GM23338 (cell line): ENCODE measurements around the gene RIPOR3. TPM values are rescaled to one million over a fixed set of nuclear protein-coding genes. Genes with fewer than 3 reads are reported as not detected.

Experiments
- ATAC-seq: fragments of 200-7000 bp; cut with Tn5 transposase; 3 replicates; pipeline ENCODE4 v1.9.1; 2020
- DNase-seq: peaks from one replicate; pipeline ENCODE4 v3.0.0-alpha.2; 2015; ENCODE audit warnings: low spot score
- H2AFZ ChIP-seq: fragments of 200-600 bp; sonication (generic); 2 replicates; pipeline ENCODE4 v1.8.0; 2016; ENCODE audit warnings: antibody characterized with exemption, mild to moderate bottlenecking, moderate library complexity
- H3F3A ChIP-seq: fragments of 200-600 bp; sonication (generic); replicated peaks from 2 replicates; pipeline ENCODE4 v1.8.0; 2017; ENCODE audit warnings: antibody characterized with exemption, mixed run types, low read depth
- H3K27ac ChIP-seq: fragments of 200-600 bp; sonication (generic); 2 replicates; pipeline ENCODE4 v1.6.1; 2016; ENCODE audit warnings: low read depth
- H3K27me3 ChIP-seq: fragments of 200-600 bp; sonication (generic); 2 replicates; pipeline ENCODE4 v1.8.0; 2016; ENCODE audit warnings: mild to moderate bottlenecking, mixed run types, moderate library complexity; ENCODE audit not compliant: insufficient read depth
- H3K36me3 ChIP-seq: fragments of 200-600 bp; sonication (generic); 2 replicates; pipeline ENCODE4 v1.8.0; 2016; ENCODE audit warnings: mild to moderate bottlenecking; ENCODE audit not compliant: insufficient read depth
- H3K4me1 ChIP-seq: fragments of 200-600 bp; sonication (generic); 2 replicates; pipeline ENCODE4 v1.8.0; 2016; ENCODE audit warnings: mild to moderate bottlenecking, moderate library complexity; ENCODE audit not compliant: insufficient read depth
- H3K4me2 ChIP-seq: fragments of 200-600 bp; sonication (generic); 2 replicates; pipeline ENCODE4 v1.7.1; 2017; ENCODE audit warnings: mixed run types
- H3K4me3 ChIP-seq: fragments of 200-600 bp; sonication (generic); 2 replicates; pipeline ENCODE4 v1.6.1; 2016; ENCODE audit warnings: mixed run types
- H3K79me2 ChIP-seq: fragments of 200-600 bp; sonication (generic); replicated peaks from 2 replicates; pipeline ENCODE4 v1.8.0; 2017; ENCODE audit warnings: mild to moderate bottlenecking; ENCODE audit not compliant: insufficient read depth
- H3K9me2 ChIP-seq: fragments of 200-600 bp; sonication (generic); 2 replicates; pipeline ENCODE4 v1.8.0; 2017; ENCODE audit not compliant: insufficient read depth
- H4K20me1 ChIP-seq: fragments of 200-600 bp; sonication (generic); replicated peaks from 2 replicates; pipeline ENCODE4 v1.8.0; 2017; ENCODE audit warnings: mild to moderate bottlenecking; ENCODE audit not compliant: insufficient read depth
- H3K27ac Mint-ChIP-seq: 2 replicates; pipeline ENCODE4 v1.8.0; 2020; ENCODE audit warnings: inconsistent platforms, mild to moderate bottlenecking, moderate library complexity, mixed read lengths
- H3K27me3 Mint-ChIP-seq: 3 replicates; pipeline ENCODE4 v1.8.0; 2022; ENCODE audit warnings: low read depth, mild to moderate bottlenecking, moderate library complexity, mixed read lengths, inconsistent platforms; ENCODE audit not compliant: insufficient read depth, poor library complexity
- H3K36me3 Mint-ChIP-seq: 3 replicates; pipeline ENCODE4 v1.8.0; 2021; ENCODE audit warnings: low read depth, mild to moderate bottlenecking, inconsistent platforms, moderate library complexity, mixed read lengths
- H3K4me1 Mint-ChIP-seq: 3 replicates; pipeline ENCODE4 v1.8.0; 2020; ENCODE audit warnings: mild to moderate bottlenecking, inconsistent platforms, mixed read lengths
- H3K4me3 Mint-ChIP-seq: 3 replicates; pipeline ENCODE4 v1.8.0; 2021; ENCODE audit warnings: moderate library complexity, mild to moderate bottlenecking, inconsistent platforms, mixed read lengths
- H3K9me3 Mint-ChIP-seq: 3 replicates; pipeline ENCODE4 v1.8.0; 2020; ENCODE audit warnings: moderate library complexity, mild to moderate bottlenecking, inconsistent platforms, mixed read lengths
- CREB1 ChIP-seq: fragments of 250-450 bp; sonication (Bioruptor Pico); IDR thresholded peaks from 2 replicates; pipeline ENCODE4 v1.5.0; 2020; ENCODE audit warnings: low read depth, mild to moderate bottlenecking, moderate library complexity
- CTCF ChIP-seq, 2 experiments: fragments of 200-600 bp in 1 of 2; sonication (generic) in 1 of 2; conservative IDR thresholded peaks; 2 replicates each; pipeline versions ENCODE4 v1.5.1 to v1.6.1; 2016 to 2017; ENCODE audit warnings: antibody characterized with exemption in 2 of 2, low read depth in 2 of 2, mild to moderate bottlenecking in 2 of 2, moderate library complexity in 1 of 2
- EZH2 ChIP-seq: fragments of 200-600 bp; sonication (generic); IDR thresholded peaks from one replicate; pipeline ENCODE4 v1.8.0; 2017; ENCODE audit warnings: antibody characterized with exemption, mild to moderate bottlenecking, low read depth; ENCODE audit not compliant: unreplicated experiment
- EZH2phosphoT487 ChIP-seq: fragments of 200-600 bp; sonication (generic); IDR thresholded peaks from one replicate; pipeline ENCODE4 v1.8.1; 2018; ENCODE audit warnings: antibody characterized with exemption; ENCODE audit not compliant: unreplicated experiment
- JUNB ChIP-seq: IDR thresholded peaks from one replicate; pipeline ENCODE4 v1.6.1; 2016; ENCODE audit warnings: antibody characterized with exemption; ENCODE audit not compliant: unreplicated experiment
- NANOG ChIP-seq: IDR thresholded peaks from 2 replicates; pipeline ENCODE4 v1.6.1; 2016; ENCODE audit warnings: antibody characterized with exemption, borderline replicate concordance
- POLR2AphosphoS5 ChIP-seq: IDR thresholded peaks from 2 replicates; pipeline ENCODE4 v1.6.1; 2016; ENCODE audit warnings: antibody characterized with exemption, low read depth
- STAT1 ChIP-seq: IDR thresholded peaks from one replicate; pipeline ENCODE4 v1.6.1; 2016; ENCODE audit warnings: antibody characterized with exemption; ENCODE audit not compliant: unreplicated experiment
- ZNF114 ChIP-seq: fragments of 250-450 bp; sonication (Bioruptor Pico); IDR thresholded peaks from 2 replicates; pipeline ENCODE4 v1.5.0; 2020; ENCODE audit warnings: mild to moderate bottlenecking, moderate library complexity
- ZNF331 ChIP-seq: fragments of 250-450 bp; sonication (Bioruptor Pico); IDR thresholded peaks from 2 replicates; pipeline ENCODE4 v1.5.0; 2020; ENCODE audit warnings: low read depth, mild to moderate bottlenecking, moderate library complexity
- ZNF462 ChIP-seq: fragments of 250-450 bp; sonication (Bioruptor Pico); IDR thresholded peaks from 2 replicates; pipeline ENCODE4 v1.5.0; 2020; ENCODE audit warnings: mild to moderate bottlenecking, moderate library complexity
- polyA plus RNA-seq: library from polyadenylated mRNA; unstranded; fragments of >200 nt; fragmentation: Nextera tagmentation; extraction: Ambion mirVana; gene quantifications from 2 replicates; pipeline ENCODE4 v1.2.1, GENCODE V29; 2016
- total RNA-seq: library from RNA; depleted of rRNA; stranded (reverse); fragments of >200 nt; shearing (Covaris generic); gene quantifications from 2 replicates; pipeline ENCODE4 v1.2.3, GENCODE V29; 2014
- TF ChIP-seq, protein P1 (sequence below): IDR thresholded peaks from 2 replicates; pipeline ENCODE4 v1.6.1; 2016; ENCODE audit warnings: antibody characterized with exemption
- TF ChIP-seq, protein P2 (sequence below): IDR thresholded peaks from one replicate; pipeline ENCODE4 v1.6.1; 2018; ENCODE audit warnings: antibody characterized with exemption; ENCODE audit not compliant: unreplicated experiment

RIPOR3 gene
- total and polyA plus RNA-seq, 2 experiments from 2014 or later, result 4.9 to 6.3 TPM

- H3K4me1 Mint-ChIP-seq, result peaks cover 14% of the 10 kb centered on the region; the same call in 2 of the 3 replicates
- H3K27me3 ChIP-seq, result no peaks in the 10 kb centered on the region
- no peaks in the 10 kb centered on the region for H3K79me2 ChIP-seq
- H3K27ac Mint-ChIP-seq, result no peak overlapping the region
- no peak overlapping the region for H3K27ac ChIP-seq
- H3F3A ChIP-seq, result no peaks in the 10 kb centered on the region
- ATAC-seq (no peak), DNase-seq (no peak)
- no peak overlapping the region for H3K4me2 ChIP-seq
- no peaks in the 10 kb centered on the region for H3K36me3 Mint-ChIP-seq
- no peak overlapping the region for H3K4me3 ChIP-seq
- H3K27me3 Mint-ChIP-seq, result peaks cover 5% of the 10 kb centered on the region
- no peaks in the 10 kb centered on the region for H4K20me1 ChIP-seq
- no peaks in the 10 kb centered on the region for H3K9me2 ChIP-seq
- no peak overlapping the region for H3K4me3 Mint-ChIP-seq
- H2AFZ ChIP-seq, result no peak overlapping the region
- TF ChIP-seq STAT1 (no peak), ZNF331 (CRISPR knock-in tag) (no peak), NANOG (no peak), CTCF (conservative IDR thresholded peaks at IDR 0.05; ENCODE audit: low read depth in 2 of 2) (no peak), EZH2phosphoT487 (no peak), EZH2 (no peak), ZNF462 (CRISPR knock-in tag) (no peak), POLR2AphosphoS5 (no peak), JUNB (no peak), ZNF114 (no peak), CREB1 (CRISPR knock-in tag) (no peak)
- TF ChIP-seq, protein P1, sequence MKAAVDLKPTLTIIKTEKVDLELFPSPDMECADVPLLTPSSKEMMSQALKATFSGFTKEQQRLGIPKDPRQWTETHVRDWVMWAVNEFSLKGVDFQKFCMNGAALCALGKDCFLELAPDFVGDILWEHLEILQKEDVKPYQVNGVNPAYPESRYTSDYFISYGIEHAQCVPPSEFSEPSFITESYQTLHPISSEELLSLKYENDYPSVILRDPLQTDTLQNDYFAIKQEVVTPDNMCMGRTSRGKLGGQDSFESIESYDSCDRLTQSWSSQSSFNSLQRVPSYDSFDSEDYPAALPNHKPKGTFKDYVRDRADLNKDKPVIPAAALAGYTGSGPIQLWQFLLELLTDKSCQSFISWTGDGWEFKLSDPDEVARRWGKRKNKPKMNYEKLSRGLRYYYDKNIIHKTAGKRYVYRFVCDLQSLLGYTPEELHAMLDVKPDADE, result no peak
- TF ChIP-seq, protein P2, sequence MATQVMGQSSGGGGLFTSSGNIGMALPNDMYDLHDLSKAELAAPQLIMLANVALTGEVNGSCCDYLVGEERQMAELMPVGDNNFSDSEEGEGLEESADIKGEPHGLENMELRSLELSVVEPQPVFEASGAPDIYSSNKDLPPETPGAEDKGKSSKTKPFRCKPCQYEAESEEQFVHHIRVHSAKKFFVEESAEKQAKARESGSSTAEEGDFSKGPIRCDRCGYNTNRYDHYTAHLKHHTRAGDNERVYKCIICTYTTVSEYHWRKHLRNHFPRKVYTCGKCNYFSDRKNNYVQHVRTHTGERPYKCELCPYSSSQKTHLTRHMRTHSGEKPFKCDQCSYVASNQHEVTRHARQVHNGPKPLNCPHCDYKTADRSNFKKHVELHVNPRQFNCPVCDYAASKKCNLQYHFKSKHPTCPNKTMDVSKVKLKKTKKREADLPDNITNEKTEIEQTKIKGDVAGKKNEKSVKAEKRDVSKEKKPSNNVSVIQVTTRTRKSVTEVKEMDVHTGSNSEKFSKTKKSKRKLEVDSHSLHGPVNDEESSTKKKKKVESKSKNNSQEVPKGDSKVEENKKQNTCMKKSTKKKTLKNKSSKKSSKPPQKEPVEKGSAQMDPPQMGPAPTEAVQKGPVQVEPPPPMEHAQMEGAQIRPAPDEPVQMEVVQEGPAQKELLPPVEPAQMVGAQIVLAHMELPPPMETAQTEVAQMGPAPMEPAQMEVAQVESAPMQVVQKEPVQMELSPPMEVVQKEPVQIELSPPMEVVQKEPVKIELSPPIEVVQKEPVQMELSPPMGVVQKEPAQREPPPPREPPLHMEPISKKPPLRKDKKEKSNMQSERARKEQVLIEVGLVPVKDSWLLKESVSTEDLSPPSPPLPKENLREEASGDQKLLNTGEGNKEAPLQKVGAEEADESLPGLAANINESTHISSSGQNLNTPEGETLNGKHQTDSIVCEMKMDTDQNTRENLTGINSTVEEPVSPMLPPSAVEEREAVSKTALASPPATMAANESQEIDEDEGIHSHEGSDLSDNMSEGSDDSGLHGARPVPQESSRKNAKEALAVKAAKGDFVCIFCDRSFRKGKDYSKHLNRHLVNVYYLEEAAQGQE, result no peak
- H3K36me3 ChIP-seq, result no peaks in the 10 kb centered on the region
- H3K4me1 ChIP-seq, result no peaks in the 10 kb centered on the region
- no peaks in the 10 kb centered on the region; the same call in 2 of the 3 replicates for H3K9me3 Mint-ChIP-seq
Observed at GRCh38 chr20:50609438-50609989, 81.8 kb downstream of the RIPOR3 start.
